GM19035 (cell line): ENCODE measurements around the gene UGGT2.
A peak's percentile ranks its signal among the peaks of the same experiment; 100 is the strongest.
"Not testable (repeated sequence)": the region's sequence is repeated elsewhere in the genome, so short reads cannot be mapped to it uniquely, and the experiment has no call there.

ENCODE experiments used
- ATAC-seq: cut with Tn5 transposase; IDR thresholded peaks from one replicate; pipeline ENCODE4 v1.9.1; 2021; ENCODE audit not compliant: unreplicated experiment

UGGT2 gene

GRCh38 chr13:95898256-95898655 is 154.9 kb downstream of the UGGT2 start:
- no peak for ATAC-seq

GRCh38 chr13:95896301-95896700 is 156.9 kb downstream of the UGGT2 start:
- ATAC-seq: no peak

GRCh38 chr13:95893861-95894260 is 159.3 kb downstream of the UGGT2 start:
- no peak for ATAC-seq

DNA sequence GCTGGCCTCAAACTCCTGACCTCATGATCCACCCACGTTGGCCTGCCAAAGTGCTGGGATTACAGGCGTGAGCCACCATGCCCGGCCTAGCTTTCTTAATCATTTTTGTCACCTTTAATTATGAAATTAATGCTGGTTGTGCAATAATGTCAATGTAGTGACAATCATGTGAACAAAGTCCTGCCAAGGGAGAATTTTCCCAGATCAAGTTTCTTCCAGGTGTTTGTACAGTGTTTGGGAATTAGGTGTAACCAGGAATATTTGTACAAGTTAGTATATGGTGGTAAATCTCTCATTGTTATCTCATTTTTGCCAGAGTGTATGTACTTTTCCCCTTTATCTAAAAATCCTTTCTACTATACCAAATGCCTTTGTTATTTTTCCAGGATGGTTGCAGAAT is 171.1 kb downstream of the UGGT2 start:
- ATAC-seq: no peak

DNA sequence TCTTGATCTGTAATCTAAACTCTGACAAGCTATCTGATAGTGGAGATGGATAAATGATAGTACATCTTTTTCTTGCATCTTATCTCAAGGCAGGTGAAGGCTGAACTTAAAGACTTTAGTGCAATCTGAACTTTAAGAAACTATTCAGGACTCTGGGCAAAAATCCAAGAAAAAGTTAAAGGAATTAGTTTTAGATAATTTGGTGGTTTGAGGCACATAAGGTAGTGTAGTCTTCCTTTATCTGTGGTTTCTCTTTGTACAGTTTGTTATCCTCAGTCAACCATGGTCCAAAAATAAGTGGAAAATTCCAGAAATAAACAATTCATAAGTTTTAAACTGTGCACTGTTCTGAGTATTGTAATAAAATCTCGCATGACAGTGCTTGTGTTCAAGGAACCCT is 172.9 kb downstream of the UGGT2 start:
- ATAC-seq: no peak

GRCh38 chr13:95874286-95874685 is 178.9 kb downstream of the UGGT2 start:
- no peak for ATAC-seq

GRCh38 chr13:95870421-95870820 is 182.8 kb downstream of the UGGT2 start:
- no peak for ATAC-seq

GRCh38 chr13:95865080-95865615 is 188.1 kb downstream of the UGGT2 start:
- no peak for ATAC-seq

GRCh38 chr13:95862408-95862807 is 190.8 kb downstream of the UGGT2 start:
- no peak for ATAC-seq

GRCh38 chr13:95861296-95861695 is 191.9 kb downstream of the UGGT2 start:
- no peak for ATAC-seq

- no peak for ATAC-seq
Observed at GRCh38 chr13:95858286-95859075, 194.7 kb downstream of the UGGT2 start.

GRCh38 chr13:95845656-95846055 is 207.5 kb downstream of the UGGT2 start:
- not testable (repeated sequence) for ATAC-seq

DNA sequence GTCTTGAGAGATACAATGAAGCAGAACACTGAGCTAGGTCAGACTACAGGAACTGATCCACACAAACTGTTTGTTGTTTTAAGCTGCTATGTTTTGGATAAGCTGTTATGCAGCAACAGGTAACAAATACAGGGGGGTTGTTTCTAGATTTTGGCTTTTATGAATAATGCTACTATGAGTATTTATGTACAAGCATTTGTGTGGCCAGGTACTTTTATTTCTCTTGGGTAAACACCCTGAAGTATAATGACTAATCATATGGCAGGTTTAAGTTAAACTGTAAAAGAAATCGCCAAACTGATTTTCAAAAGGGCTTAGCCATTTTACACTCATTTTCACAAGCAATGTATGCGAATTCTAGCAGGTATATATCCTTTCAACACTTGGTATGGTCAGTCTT is 210.3 kb downstream of the UGGT2 start:
- no peak for ATAC-seq

DNA sequence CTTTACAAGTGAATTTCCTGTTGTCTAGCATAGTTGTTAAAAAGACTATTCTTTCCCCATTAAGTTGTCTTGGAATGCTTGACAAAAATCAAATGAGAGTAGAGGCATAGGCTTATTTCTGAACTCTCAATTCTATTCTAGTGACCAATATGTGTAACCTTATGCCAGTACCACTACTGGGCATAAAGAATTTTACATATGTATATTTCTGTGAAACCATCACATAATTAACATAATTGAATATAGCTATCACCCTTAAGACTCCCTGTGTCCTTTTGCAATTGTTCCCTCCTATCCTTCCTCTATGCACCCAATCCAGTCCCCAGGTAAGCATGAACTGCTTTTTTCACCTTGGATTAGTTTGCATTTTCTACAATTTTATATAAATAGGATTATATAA is 211.3 kb downstream of the UGGT2 start:
- no peak for ATAC-seq

DNA sequence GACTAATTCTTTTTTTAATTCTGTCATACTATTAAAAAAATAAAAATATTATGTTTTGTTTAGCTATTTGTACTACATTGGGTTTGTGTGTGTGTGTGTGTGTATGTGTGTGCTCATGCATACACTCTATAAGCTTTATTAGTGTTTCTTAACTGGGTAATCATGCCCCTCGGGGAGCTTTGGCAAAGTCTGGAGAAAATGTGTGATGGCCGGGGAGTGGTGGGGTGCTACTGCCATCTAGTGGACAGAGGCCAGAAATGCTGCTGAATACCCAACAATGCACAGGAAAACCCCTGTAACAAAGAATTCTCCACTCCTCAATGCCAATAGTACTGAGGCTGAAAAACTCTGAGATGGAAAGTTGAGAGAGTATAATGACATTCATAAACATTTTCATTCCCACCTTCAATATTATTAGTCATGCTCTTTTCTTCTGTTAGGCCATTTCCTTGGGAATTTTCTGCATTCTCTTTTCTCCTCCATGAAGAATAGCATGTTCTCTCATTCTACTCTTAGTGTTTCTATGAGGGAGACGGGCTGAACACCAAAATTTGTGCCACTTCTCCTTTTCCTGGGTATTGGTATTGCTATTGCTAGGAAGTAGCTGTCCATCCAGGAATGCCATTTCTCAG is 219.0 kb downstream of the UGGT2 start:
- peak; percentile 90 for ATAC-seq

- ATAC-seq: no peak
Observed at GRCh38 chr13:95833719-95834118, 219.5 kb downstream of the UGGT2 start.

- ATAC-seq: no peak
Observed at GRCh38 chr13:95833126-95833525, 220.1 kb downstream of the UGGT2 start.

DNA sequence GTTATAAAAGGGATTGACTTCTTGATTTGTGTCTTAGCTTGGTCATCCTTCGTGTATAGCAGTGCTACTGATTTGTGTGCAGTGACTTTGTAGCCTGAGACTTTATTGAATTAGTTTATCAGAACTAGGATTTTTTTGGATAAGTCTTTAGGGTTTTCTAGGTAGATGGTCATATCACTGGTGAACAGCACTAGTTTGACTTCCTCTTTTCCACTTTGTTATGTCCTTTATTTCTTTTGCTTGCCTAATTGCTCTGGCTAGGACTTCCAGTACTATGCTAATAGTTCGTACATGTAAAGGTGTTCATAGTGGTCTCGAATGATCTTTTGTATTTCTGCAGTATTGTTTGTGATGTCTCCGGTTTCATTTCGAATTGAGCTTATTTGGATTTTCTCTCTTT is 230.9 kb downstream of the UGGT2 start:
- no peak for ATAC-seq

- ATAC-seq: no peak
Observed at GRCh38 chr13:95814495-95814894, 238.7 kb downstream of the UGGT2 start.

DNA sequence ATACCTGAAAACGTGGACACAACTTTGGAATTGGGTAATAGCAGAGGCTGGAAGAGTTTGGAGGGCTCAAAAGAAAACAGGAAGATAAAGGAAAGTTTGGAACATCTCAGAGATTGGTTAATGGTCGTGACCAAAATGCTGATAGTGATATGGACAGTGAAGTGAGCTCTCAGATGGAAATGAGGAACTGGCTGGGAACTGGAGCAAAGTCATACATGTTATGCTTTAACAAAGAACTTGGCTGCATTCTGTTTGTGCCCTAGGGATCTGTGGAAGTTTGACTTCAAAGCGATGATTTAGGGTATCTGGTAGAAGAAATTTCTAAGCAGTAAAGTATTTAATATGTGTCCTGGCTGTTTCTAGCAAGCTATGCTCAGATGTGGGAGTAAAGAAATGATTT is 240.1 kb downstream of the UGGT2 start:
- no peak for ATAC-seq

DNA sequence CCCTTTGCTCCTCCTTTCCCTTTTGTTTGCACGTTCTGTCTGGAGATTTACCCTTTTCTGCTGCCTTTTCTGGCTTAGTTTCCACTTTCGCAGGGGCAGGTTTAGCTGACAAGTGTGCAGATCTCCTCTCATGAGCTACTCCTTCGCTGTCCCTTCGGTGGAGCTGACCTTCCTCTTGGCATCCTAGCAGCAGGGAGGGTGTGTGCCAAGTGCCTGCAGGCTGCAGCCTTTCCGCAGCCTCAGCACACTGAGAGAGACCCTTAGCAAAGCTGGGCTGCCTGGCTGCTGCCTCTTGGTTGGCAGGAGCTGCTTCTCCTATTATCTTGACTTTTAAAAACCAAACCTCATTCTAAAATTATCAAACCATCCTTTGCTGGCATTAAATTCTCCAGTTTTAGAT is 243.8 kb downstream of the UGGT2 start:
- no peak for ATAC-seq

GRCh38 chr13:95805921-95806320 is 247.3 kb downstream of the UGGT2 start:
- ATAC-seq: no peak
